NT2/D1 (cell line): ENCODE measurements around the gene NIP7.
"Not testable (repeated sequence)": the region's sequence is repeated elsewhere in the genome, so short reads cannot be mapped to it uniquely, and the experiment has no call there.

ENCODE experiments used
- DNase-seq: peaks from one replicate; pipeline ENCODE4 v3.0.0-alpha.2; 2011; ENCODE audit warnings: low read depth, low spot score
- H3K27me3 ChIP-seq: 2 replicates; pipeline ENCODE4 v1.6.0; 2011; ENCODE audit warnings: mild to moderate bottlenecking; ENCODE audit not compliant: insufficient read length, insufficient read depth
- H3K36me3 ChIP-seq: 2 replicates; pipeline ENCODE4 v1.6.1; 2011; ENCODE audit warnings: mild to moderate bottlenecking, low read length, mixed read lengths; ENCODE audit not compliant: insufficient read depth, insufficient read length
- H3K4me1 ChIP-seq: 2 replicates; pipeline ENCODE4 v1.5.1; 2011; ENCODE audit not compliant: insufficient read depth, insufficient read length
- H3K4me3 ChIP-seq: 2 replicates; pipeline ENCODE4 v1.5.1; 2011; ENCODE audit warnings: low read depth; ENCODE audit not compliant: insufficient read length
- H3K9ac ChIP-seq: 2 replicates; pipeline ENCODE4 v1.6.0; 2011; ENCODE audit warnings: low read depth; ENCODE audit not compliant: insufficient read length
- H3K9me3 ChIP-seq: 2 replicates; pipeline ENCODE4 v1.5.1; 2011; ENCODE audit warnings: mild to moderate bottlenecking, low read length; ENCODE audit not compliant: insufficient read depth
- SUZ12 ChIP-seq: IDR thresholded peaks from 2 replicates; pipeline ENCODE4 v1.6.1; 2011; ENCODE audit not compliant: insufficient read length, insufficient read depth; ENCODE audit errors: extremely low read depth
- YY1 ChIP-seq: IDR thresholded peaks from 2 replicates; pipeline ENCODE4 v1.6.1; 2011; ENCODE audit not compliant: insufficient read length, insufficient read depth
- ZNF274 ChIP-seq: IDR thresholded peaks from 2 replicates; pipeline ENCODE4 v1.6.1; 2011; ENCODE audit warnings: mild to moderate bottlenecking, low read depth, low read length

Gene NIP7

GRCh38 chr16:69345923-69346322 lies 6.4 kb downstream of the NIP7 start:
- peaks cover 51% of the 10 kb centered on the region for H3K36me3 ChIP-seq
- TF ChIP-seq SUZ12: no peak
- TF ChIP-seq ZNF274: no peak
- TF ChIP-seq YY1: no peak
- no peaks in the 10 kb centered on the region for H3K9me3 ChIP-seq
- H3K4me1 ChIP-seq: no peaks in the 10 kb centered on the region
- H3K4me3 ChIP-seq: no peak overlapping the region
- DNase-seq: no peak
- no peak overlapping the region for H3K9ac ChIP-seq
- H3K27me3 ChIP-seq: no peaks in the 10 kb centered on the region

GRCh38 chr16:69346683-69347082 lies 7.1 kb downstream of the NIP7 start:
- no peak for DNase-seq
- H3K4me1 ChIP-seq: no peaks in the 10 kb centered on the region
- no peak overlapping the region for H3K9ac ChIP-seq
- no peaks in the 10 kb centered on the region for H3K9me3 ChIP-seq
- H3K36me3 ChIP-seq: peaks cover 51% of the 10 kb centered on the region
- H3K27me3 ChIP-seq: no peaks in the 10 kb centered on the region
- no peak overlapping the region for H3K4me3 ChIP-seq
- no peak for TF ChIP-seq SUZ12
- no peak for TF ChIP-seq YY1
- no peak for TF ChIP-seq ZNF274

DNA sequence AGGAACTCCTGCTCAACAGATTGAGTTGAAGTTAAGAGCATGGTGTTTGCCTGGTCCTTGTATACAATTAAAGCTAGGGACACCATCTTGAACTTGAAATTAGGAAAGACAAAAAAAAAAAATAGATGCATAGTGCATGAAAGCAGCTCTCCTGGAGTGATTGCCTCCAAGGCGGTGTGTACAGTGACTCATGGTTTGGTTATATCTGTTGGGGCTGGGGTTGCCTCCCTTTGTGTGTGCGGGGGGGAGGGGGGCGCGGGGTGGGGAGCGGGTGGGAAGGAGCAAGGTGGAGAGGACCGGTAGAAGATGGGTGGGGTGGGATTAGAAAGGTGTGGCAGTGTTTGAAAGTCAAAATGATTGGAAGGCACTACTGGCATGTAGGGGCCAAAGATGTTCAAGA lies 8.7 kb downstream of the NIP7 start:
- no peak overlapping the region for H3K4me3 ChIP-seq
- H3K27me3 ChIP-seq: no peaks in the 10 kb centered on the region
- H3K4me1 ChIP-seq: no peaks in the 10 kb centered on the region
- no peak for TF ChIP-seq YY1
- no peak for TF ChIP-seq ZNF274
- no peak for TF ChIP-seq SUZ12
- no peaks in the 10 kb centered on the region for H3K9me3 ChIP-seq
- no peak for DNase-seq
- H3K36me3 ChIP-seq: peaks cover 44% of the 10 kb centered on the region
- H3K9ac ChIP-seq: no peak overlapping the region

GRCh38 chr16:69349536-69349935 lies 10.0 kb downstream of the NIP7 start:
- no peaks in the 10 kb centered on the region for H3K4me1 ChIP-seq
- no peaks in the 10 kb centered on the region for H3K9me3 ChIP-seq
- no peak for TF ChIP-seq ZNF274
- no peak for TF ChIP-seq SUZ12
- TF ChIP-seq YY1: no peak
- no peak overlapping the region for H3K9ac ChIP-seq
- no peak for DNase-seq
- no peak overlapping the region for H3K4me3 ChIP-seq
- H3K36me3 ChIP-seq: peaks cover 36% of the 10 kb centered on the region
- H3K27me3 ChIP-seq: no peaks in the 10 kb centered on the region

GRCh38 chr16:69350536-69351133 lies 11.1 kb downstream of the NIP7 start:
- DNase-seq: no peak

GRCh38 chr16:69351309-69352027 lies 11.9 kb downstream of the NIP7 start, which contains the start of gene TMED6:
Gene TMED6, minus strand, starts transcription at chr16:69351786. Its CDS starts 33 bp downstream, at chr16:69351753.
- no peak for DNase-seq
- Histone ChIP-seq H3K9me3 (no peaks in the 10 kb centered on the region), H3K9ac (no peak within 1 kb of the TSS), H3K4me1 (no peaks in the 10 kb centered on the region), H3K36me3 (peaks cover 33% of the 10 kb centered on the region), H3K4me3 (no peak within 1 kb of the TSS), H3K27me3 (no peaks in the 10 kb centered on the region)
- no peak for TF ChIP-seq ZNF274
- no peak for TF ChIP-seq SUZ12
- TF ChIP-seq YY1: no peak

More at GRCh38 chr16:69350536-69351133, 11.1 kb downstream of the NIP7 start:
- TF ChIP-seq ZNF274 (no peak), SUZ12 (no peak), YY1 (no peak)
- H3K36me3 ChIP-seq: peaks cover 32% of the 10 kb centered on the region
- H3K9me3 ChIP-seq: no peaks in the 10 kb centered on the region
- no peak overlapping the region for H3K9ac ChIP-seq
- no peaks in the 10 kb centered on the region for H3K4me1 ChIP-seq
- H3K27me3 ChIP-seq: no peaks in the 10 kb centered on the region
- no peak overlapping the region for H3K4me3 ChIP-seq

DNA sequence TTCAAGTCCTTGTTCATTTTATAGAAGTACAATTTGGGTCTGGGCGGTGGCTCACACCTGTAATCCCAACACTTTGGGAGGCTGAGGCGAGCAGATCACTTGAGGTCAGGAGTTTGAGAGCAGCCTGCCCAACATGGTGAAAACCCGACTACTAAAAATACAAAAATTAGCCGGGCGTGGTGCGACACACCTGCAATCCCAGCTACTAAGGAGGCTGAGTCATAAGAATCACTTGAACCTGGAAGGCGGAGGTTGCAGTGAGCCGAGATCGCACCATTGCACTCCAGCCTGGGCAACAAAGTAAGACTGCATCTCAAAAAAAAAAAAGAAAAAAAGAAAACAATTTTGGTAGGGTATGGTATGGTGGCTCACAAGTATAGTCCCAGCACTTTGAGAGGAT lies 20.5 kb downstream of the NIP7 start:
- not testable (repeated sequence) for H3K9ac ChIP-seq, H3K4me3 ChIP-seq, DNase-seq, H3K27me3 ChIP-seq, H3K4me1 ChIP-seq, H3K9me3 ChIP-seq
- peaks cover 46% of the 10 kb centered on the region for H3K36me3 ChIP-seq
